Measurements from ENCODE around the gene EIPR1.
"Not testable (repeated sequence)": the region's sequence is repeated elsewhere in the genome, so short reads cannot be mapped to it uniquely, and the experiment has no call there.

EIPR1 gene

DNA sequence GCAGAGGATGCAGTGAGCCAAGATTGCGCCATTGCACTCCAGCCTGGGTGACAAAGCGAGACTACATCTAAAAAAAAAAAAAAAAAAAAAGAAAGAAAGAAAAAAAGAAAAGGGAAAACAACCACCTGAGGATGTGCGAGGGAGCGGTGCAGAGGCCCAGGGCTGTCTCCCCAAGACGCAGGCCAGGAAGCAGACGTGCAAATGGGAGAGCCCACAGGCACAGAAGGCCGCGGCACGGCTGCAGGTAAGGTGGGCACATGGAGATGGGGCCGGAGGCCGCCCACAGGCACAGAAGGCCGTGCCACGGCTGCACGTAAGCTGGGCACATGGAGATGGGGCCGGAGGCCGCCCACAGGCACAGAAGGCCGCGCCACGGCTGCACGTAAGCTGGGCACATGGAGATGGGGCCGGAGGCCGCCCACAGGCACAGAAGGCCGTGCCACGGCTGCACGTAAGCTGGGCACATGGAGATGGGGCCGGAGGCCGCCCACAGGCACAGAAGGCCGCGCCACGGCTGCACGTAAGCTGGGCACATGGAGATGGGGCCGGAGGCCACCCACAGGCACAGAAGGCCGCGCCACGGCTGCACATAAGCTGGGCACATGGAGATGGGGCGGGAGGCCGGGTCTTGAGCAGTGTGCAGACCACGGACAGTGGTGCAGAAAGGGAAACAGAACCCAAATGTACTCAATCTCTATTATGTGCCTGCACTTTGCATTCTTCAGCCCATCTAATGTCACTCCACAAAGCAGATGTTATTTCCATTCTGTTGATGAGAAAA lies 93.6 kb downstream of the EIPR1 start:
- not testable (repeated sequence) for DNase-seq

DNA sequence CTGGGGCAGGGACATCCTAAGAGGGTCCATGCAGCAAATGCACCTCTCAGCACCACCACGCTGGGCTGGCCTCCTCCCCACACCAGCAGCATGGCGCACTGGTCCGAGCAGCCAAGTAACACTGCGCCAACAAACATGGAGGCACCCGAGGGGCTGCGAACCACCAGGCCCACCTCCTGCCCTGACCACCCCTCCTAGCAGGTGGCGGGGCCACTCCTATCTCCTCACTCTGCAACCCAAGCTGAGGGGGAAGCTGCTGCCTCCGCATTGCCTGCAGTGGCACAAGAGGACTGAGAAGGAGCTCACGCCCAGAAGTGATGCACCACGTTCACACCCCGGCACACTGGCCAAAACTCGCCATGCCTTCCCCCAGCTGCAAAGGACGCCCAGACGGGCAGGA lies 94.4 kb downstream of the EIPR1 start:
- peak in 1 of 2 experiments; percentile 30 for DNase-seq

GRCh38 chr2:3282056-3282998 lies 95.3 kb downstream of the EIPR1 start:
- peak; percentile 87 to 98 for DNase-seq

GRCh38 chr2:3280683-3281520 lies 96.7 kb downstream of the EIPR1 start:
- DNase-seq: no peak

- DNase-seq: no peak
Measured at GRCh38 chr2:3280197-3280596, 97.4 kb downstream of the EIPR1 start.

- DNase-seq: no peak
Measured at GRCh38 chr2:3279236-3279960, 98.2 kb downstream of the EIPR1 start.

DNA sequence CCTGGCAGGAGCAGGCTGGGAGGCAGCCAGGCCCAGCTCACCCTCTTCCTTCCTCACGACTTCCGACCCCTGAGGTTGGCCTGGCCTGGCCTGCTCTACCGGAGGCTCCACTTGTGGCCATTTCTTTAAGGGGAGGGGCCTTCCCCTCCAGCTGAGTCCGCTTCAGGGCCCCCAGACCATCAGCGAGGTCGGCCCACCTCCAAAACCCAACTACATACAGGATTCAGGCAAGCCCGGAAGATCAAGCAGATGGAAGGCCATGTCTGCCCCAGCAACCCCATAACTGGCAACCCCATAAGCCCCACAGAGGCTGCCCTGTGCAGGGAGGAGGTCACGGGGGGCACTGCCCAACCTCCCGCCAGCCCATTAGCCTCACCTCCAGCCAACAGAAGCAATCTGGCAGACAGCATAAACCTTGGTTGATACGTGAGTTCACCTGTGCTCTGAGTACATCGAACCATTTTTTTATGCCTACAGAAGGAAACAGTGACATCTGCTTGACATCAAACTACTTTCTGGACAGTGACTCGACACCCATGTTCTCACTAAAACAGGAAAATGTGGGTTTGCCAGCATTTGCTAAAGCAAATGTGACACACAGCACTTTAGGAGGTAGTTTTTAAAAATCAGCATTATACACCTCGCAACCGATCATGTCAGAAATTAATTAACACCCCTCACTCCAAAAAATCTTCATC lies 98.9 kb downstream of the EIPR1 start:
- DNase-seq: no peak

GRCh38 chr2:3277748-3278520 lies 99.7 kb downstream of the EIPR1 start:
- no peak for DNase-seq

DNA sequence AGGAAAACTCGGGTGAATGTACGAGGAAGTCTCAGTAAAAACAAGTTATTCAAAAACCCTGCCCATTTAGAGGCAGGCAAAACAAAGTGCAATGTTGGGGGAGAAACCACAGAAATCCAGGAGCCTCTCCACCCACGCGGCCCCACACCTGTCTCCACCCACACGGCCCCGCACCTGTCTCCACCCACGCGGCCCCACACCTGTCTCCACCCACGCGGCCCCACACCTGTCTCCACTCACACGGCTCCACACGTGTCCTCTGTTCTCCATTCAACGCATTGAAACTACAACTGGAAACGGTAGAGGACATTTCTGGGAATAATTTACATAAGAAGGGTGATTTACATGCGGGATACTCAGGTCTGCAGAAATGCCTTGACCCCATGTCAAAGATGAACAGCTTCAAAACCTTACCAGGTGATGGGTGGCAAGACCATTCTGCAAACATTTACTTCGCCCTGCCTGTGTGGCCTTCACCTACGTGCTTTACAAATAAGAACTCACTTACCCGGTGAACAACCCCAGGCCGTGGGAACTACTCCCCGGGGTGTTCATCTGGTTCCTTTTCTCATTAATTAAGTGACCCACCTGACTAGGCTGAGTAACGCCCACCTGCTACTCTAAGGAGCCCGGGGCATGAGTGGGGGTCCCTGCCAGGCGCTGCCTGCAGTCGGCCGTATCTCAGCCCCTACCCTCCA lies 100.4 kb downstream of the EIPR1 start:
- DNase-seq: no peak

DNA sequence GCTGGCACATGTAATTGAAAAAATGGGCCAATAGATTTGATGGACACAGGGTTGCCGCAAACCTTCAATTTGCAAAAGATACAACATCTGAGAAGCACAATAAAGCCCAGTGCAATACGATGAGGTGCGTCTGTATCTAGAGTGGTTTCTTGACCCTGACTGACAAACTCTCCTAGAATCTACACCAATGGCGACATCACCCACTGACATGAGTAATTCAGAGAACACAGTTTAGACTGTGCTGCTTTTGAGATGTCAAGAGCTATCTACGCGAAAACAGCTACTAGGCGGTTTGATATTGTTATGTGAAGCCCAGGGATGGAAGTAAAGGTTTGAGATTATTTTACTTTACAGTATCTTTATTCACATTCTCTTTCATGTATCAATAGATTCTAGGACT lies 104.9 kb downstream of the EIPR1 start:
- no peak for DNase-seq

GRCh38 chr2:3270095-3270478 lies 107.5 kb downstream of the EIPR1 start:
- DNase-seq: no peak

GRCh38 chr2:3269425-3270094 lies 108.1 kb downstream of the EIPR1 start:
- DNase-seq: no peak

DNA sequence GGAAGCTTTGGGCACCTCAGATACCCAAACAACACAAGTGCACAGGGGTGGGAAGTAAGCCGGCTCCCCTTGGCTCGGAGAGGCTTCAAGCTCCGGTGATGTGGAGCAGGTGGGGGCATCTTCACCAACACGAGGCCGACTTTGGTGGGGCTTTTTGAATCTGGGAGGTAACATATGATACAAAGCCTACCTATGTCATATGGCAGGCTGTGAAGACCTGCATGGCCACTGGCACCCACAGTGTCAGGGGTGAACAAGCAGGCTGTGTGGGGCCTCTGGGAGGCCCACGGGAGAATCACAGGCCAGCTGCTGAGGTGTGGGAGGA lies 109.0 kb downstream of the EIPR1 start:
- no peak for DNase-seq

GRCh38 chr2:3267869-3268704 lies 109.5 kb downstream of the EIPR1 start:
- no peak for DNase-seq

DNA sequence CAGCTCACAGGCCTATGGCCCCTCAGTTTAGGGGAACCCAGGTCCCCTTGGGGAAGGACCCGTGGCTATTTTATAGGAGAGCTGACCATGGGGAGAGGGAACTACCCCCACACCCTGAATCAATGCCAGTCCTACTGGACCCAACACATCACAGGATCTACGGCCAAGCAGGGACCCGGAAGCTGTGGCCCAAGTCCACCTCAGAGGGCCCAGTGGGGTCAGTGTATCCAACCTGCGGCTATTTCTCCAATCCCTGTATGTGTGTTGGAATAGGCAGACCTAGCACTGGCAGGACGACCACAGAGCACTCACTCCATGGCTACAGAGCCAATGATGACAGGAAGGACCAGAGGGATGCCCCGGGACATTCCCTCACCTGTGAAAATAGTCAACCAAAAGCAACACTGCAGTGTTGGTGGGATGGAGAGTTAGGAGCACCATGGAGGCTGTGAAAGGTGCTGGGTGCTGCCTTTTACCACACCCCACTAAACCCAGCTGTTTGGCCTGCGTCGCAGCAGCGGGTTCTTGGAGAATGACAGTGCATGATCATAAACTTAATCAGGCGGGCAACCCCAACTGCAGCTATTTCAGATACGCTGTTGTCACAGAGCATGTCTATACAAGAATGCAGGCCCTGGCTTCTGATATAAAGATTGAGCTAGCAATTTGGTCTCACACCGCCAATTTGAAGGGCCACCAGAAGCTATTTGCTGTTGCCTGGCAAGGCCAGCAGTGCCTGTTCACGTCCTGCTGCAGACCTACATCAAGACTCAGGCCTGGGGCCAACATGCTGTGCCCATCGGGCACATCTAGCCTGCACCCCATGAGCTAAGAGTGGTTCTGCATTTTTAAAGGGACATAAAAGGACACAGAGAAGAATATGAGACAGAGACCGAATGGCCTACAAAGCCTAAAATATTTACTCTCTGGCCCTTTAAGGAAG lies 110.4 kb downstream of the EIPR1 start:
- DNase-seq: no peak

DNA sequence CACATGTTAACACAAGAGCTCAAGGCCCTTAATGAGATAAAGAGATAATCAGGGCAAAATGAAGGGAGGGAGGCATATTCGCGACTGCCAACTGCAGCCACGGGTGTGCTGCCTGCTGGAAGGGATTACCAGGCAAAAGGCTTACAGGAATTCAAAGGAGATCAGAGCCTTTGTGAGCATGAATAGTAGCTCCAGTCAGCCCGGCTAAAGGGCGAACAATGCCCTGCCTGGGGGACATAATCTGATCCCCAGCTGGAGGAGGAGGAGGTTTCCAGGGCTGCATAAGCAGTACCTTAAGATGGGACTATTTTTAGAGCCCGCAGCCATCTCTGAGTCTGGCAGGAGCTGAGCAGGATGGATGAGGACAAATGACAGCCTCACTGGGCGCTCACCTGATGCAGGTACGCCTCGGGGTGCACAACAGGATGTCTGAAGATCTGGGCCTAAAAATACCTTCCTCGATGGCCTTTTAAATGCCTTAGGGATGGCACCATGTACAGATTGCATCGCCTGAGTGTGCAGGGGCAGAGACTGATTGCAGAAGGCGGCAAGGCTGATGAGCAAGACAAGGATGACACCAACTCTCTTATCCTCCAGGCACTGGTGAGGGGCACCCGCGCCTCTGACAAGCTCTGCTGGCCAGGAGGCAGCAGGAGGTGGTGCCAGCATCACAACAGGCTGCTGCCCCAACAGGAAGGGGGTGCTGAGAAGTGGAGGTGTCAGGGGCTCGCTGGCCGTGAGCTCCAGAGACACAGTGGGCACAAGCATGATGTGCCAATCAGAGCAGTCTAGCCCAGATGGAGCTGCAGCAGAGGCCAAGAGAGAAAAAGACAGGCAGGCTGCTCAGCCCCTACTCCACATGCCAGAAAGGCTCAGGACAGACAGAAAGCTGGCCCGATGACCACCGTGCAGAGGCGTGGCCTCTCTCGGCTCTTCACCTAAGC lies 111.4 kb downstream of the EIPR1 start:
- DNase-seq: no peak
